ENCODE measurements around the gene MAL.

Gene MAL

GRCh38 chr2:94992360-94992759, 33.1 kb upstream of the MAL start:
- DNase-seq (ENCODE audit: low read depth): no peak
- TF ChIP-seq, protein P1, sequence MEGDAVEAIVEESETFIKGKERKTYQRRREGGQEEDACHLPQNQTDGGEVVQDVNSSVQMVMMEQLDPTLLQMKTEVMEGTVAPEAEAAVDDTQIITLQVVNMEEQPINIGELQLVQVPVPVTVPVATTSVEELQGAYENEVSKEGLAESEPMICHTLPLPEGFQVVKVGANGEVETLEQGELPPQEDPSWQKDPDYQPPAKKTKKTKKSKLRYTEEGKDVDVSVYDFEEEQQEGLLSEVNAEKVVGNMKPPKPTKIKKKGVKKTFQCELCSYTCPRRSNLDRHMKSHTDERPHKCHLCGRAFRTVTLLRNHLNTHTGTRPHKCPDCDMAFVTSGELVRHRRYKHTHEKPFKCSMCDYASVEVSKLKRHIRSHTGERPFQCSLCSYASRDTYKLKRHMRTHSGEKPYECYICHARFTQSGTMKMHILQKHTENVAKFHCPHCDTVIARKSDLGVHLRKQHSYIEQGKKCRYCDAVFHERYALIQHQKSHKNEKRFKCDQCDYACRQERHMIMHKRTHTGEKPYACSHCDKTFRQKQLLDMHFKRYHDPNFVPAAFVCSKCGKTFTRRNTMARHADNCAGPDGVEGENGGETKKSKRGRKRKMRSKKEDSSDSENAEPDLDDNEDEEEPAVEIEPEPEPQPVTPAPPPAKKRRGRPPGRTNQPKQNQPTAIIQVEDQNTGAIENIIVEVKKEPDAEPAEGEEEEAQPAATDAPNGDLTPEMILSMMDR (IDR thresholded peaks at IDR 0.05; ENCODE audit: control insufficient read depth, insufficient read depth, low read depth, low read length, missing control alignments): no peak
- no peak overlapping the region for H3K4me3 ChIP-seq (ENCODE audit: control insufficient read depth, low read depth, low read length)

DNA sequence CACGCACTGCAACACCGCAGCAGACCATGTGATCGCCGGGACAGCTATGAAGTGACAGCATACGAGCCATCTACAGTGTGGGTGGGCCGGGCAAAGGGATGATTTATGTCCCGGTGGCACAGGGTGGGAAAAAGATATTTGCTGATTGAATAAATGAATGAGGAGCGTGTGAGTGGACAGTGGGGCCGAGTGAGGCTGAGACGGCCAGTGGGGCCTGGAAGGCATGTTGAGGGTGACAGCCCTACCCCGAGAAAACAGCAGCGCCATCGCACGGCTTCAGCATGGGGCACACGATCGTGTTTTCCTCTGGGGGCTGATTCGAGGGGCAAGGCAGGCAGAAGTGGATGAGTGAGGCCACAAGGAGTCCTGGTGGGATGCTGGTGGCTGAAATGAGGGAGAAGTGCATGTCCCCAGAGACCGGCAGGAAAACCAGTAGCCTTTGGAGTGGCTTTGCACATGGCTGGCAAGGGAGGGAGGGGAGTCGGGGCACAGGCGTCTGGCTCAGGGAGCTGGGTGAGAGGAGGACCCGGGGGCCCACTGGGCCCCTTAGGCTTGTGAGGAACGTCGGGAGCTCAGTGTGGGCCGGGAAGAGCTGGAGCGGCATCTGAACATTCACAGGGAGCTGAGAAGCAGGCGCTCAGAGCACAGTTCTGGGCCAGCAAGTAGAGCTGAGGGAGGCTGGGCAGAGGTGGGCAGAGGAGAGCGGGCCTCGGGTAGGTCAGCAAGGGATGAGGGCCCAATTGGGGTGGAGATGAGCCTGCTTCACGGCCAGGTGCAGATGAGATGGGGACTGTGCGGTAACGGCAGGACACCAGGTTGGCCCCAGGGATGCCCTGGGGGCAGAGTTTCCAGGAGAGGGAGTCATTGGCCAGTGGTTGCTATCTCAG, 32.1 kb upstream of the MAL start:
- no peak overlapping the region for H3K4me3 ChIP-seq (ENCODE audit: control insufficient read depth, low read depth, low read length)
- no peak for DNase-seq (ENCODE audit: low read depth)
- TF ChIP-seq, protein P1 (IDR thresholded peaks at IDR 0.05; ENCODE audit: control insufficient read depth, insufficient read depth, low read depth, low read length, missing control alignments): no peak

DNA sequence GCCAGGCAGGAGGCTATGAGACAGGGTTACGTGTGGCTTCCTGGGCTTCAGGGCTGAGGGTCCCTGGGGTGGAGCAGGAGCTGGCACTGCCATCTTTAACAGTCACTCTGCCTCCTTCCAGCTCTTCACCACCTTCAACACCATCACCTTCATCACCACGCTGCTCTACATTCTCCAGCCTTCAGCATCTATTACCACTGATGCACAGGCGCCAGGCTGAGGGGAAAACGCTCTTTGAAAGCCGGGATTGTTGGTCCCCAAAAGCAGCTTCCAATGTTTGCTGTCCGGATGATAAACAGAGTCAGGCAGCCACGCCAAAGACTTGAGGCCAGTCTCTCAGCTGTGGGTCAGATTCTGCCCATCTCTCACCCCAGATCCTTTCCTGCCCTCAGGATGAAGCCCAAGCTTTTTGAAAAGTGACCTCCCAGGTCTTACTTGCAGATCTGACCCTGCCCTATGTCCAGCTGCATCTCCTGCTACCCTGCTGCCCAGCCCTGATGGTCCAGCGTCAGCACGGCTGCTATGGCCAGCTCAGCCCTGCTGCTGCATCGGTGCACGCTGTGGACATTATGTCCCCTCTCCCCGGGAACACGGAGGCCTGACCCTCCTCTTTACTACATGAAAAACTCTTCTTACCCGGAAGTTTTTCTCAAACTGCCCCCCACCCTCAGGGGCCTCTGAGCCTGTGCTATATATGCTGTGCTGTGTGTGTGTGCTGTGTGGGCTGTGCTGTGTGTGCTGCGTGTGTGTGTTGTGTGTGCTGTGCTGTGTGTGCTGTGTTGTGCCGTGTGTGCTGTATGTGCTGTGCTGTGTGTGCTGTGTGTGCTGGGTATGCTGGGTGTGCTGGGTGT, 31.2 kb upstream of the MAL start:
- H3K4me3 ChIP-seq (ENCODE audit: control insufficient read depth, low read depth, low read length): no peak overlapping the region
- no peak for DNase-seq (ENCODE audit: low read depth)
- TF ChIP-seq, protein P1 (IDR thresholded peaks at IDR 0.05; ENCODE audit: control insufficient read depth, insufficient read depth, low read depth, low read length, missing control alignments): no peak

DNA sequence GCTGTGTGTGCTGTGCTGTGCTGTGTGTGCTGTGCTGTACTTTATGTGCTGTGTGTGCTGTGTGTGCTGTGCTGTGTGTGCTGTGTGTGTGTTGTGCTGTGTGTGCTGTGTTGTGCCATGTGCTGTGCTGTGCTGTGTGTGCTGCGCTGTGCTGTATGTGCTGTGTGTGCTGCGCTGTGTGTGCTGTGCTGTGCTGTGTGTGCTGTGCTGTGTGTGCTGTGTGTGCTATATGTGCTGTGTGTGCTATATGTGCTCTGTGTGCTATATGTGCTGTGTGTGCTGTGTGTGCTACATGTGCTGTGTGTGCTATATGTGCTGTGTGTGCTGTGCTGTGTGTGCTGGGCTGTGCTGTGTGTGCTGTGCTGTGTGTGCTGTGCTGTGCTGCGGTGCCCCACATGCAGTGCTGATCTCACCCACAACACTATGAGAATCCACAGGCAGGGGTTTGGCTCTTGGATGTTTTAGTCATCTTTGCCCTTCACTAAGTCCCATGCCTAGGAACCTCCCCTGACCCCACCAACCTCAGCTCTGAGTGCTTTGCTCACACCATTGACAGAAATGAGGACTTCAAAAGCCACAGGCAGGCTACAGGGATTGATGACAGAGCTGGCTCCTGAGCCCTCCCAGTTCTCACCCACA, 30.5 kb upstream of the MAL start:
- TF ChIP-seq, protein P1 (IDR thresholded peaks at IDR 0.05; ENCODE audit: control insufficient read depth, insufficient read depth, low read depth, low read length, missing control alignments): no peak
- H3K4me3 ChIP-seq (ENCODE audit: control insufficient read depth, low read depth, low read length): no peak overlapping the region
- no peak for DNase-seq (ENCODE audit: low read depth)

DNA sequence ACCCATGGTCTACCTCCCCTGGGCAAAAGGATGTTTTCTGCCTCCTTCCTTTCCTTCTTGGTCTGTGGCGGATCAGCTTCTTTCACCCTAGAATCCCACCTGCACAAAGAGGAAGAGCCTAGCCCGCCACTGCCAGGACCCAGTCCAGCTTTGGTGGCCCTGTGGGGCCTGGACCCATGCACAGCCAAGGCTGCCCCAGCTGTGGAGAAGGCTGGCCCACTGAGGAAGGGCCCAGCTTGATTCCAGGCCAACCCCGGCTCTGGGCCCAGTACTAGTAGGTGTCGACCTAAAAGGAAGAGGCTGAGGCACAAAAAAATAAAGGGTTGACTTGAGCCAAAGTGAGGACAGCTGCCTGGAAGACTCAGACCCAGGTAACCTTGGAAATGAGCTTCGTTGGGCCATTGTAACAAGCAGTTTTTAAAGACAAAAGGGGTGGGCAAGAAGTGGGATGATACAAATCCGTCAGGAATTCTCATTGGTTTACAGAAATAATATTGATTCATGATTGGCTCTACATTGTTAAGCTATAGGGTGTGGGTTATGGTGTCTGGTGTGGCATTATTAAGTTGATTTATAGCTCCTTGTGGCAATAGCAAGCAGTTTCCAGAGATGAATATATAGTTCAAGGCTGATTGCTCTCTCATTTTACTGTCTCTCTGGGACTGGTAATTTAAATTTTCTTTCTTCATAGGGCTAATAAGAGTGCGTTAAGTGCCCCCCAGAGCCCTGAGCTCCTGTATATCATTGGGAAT, 29.8 kb upstream of the MAL start:
- no peak overlapping the region for H3K4me3 ChIP-seq (ENCODE audit: control insufficient read depth, low read depth, low read length)
- DNase-seq (ENCODE audit: low read depth): no peak
- TF ChIP-seq, protein P1 (IDR thresholded peaks at IDR 0.05; ENCODE audit: control insufficient read depth, insufficient read depth, low read depth, low read length, missing control alignments): no peak
